Measurements from ENCODE around the gene CATSPER1.

The CATSPER1 gene

GRCh38 chr11:65979261-65979759, 47.0 kb downstream of the CATSPER1 start:
- no peaks in the 10 kb centered on the region for H3K4me1 ChIP-seq (ENCODE audit: insufficient read depth, low read length)
- H3K27me3 ChIP-seq (ENCODE audit: insufficient read depth, low read length, poor library complexity): no peaks in the 10 kb centered on the region
- H4K20me1 ChIP-seq (ENCODE audit: insufficient read depth, low read length): peaks cover 12% of the 10 kb centered on the region; the same call in 1 of the 2 replicates
- no peak overlapping the region for H2AFZ ChIP-seq (ENCODE audit: low read depth, low read length)
- H3K9me3 ChIP-seq (ENCODE audit: insufficient read depth, low read length, severe bottlenecking): no peaks in the 10 kb centered on the region
- ATAC-seq (ENCODE audit: insufficient read depth, low read depth): 0 out of 3 replicates have a peak, but pooled peaks have one; percentile 9
- no peak overlapping the region for H3K4me3 ChIP-seq (ENCODE audit: low read depth in 1 of 2, low read length in 2 of 2)
- DNase-seq: no peak
- peaks cover 44% of the 10 kb centered on the region for H3K36me3 ChIP-seq (ENCODE audit: insufficient read depth, low read length)
- no peaks in the 10 kb centered on the region for H3K79me2 ChIP-seq (ENCODE audit: insufficient read depth, low read length)
- H3K27ac ChIP-seq (ENCODE audit: low read length): no peak overlapping the region
- no peak overlapping the region for H3K9ac ChIP-seq (ENCODE audit: low read depth, low read length)
- H3K4me2 ChIP-seq (ENCODE audit: insufficient read depth, low read length): no peak overlapping the region
- no peak for TF ChIP-seq EZH2 (IDR thresholded peaks at IDR 0.05; ENCODE audit: borderline replicate concordance, low read depth, low read length, severe bottlenecking)
- TF ChIP-seq CTCF (IDR thresholded peaks at IDR 0.05; ENCODE audit: borderline replicate concordance, extremely low read depth, low read length, poor library complexity, severe bottlenecking): no peak

GRCh38 chr11:65978391-65979238, 47.7 kb downstream of the CATSPER1 start:
- ATAC-seq (ENCODE audit: insufficient read depth, low read depth) (no peak), DNase-seq (no peak)
- no peak overlapping the region for H2AFZ ChIP-seq (ENCODE audit: low read depth, low read length)
- H3K4me2 ChIP-seq (ENCODE audit: insufficient read depth, low read length): no peak overlapping the region
- H3K4me1 ChIP-seq (ENCODE audit: insufficient read depth, low read length): no peaks in the 10 kb centered on the region
- H3K9ac ChIP-seq (ENCODE audit: low read depth, low read length): no peak overlapping the region
- H3K79me2 ChIP-seq (ENCODE audit: insufficient read depth, low read length): no peaks in the 10 kb centered on the region
- H3K4me3 ChIP-seq (ENCODE audit: low read depth in 1 of 2, low read length in 2 of 2): no peak overlapping the region
- no peak for TF ChIP-seq CTCF (IDR thresholded peaks at IDR 0.05; ENCODE audit: borderline replicate concordance, extremely low read depth, low read length, poor library complexity, severe bottlenecking)
- TF ChIP-seq EZH2 (IDR thresholded peaks at IDR 0.05; ENCODE audit: borderline replicate concordance, low read depth, low read length, severe bottlenecking): no peak
- H3K9me3 ChIP-seq (ENCODE audit: insufficient read depth, low read length, severe bottlenecking): no peaks in the 10 kb centered on the region
- H3K27me3 ChIP-seq (ENCODE audit: insufficient read depth, low read length, poor library complexity): no peaks in the 10 kb centered on the region
- no peak overlapping the region for H3K27ac ChIP-seq (ENCODE audit: low read length)
- peaks cover 48% of the 10 kb centered on the region for H3K36me3 ChIP-seq (ENCODE audit: insufficient read depth, low read length)
- H4K20me1 ChIP-seq (ENCODE audit: insufficient read depth, low read length): peaks cover 12% of the 10 kb centered on the region; the same call in 1 of the 2 replicates

- H3K9ac ChIP-seq (ENCODE audit: low read depth, low read length): no peak overlapping the region
- no peaks in the 10 kb centered on the region for H3K9me3 ChIP-seq (ENCODE audit: insufficient read depth, low read length, severe bottlenecking)
- no peak overlapping the region for H2AFZ ChIP-seq (ENCODE audit: low read depth, low read length)
- DNase-seq (no peak), ATAC-seq (ENCODE audit: insufficient read depth, low read depth) (no peak)
- no peaks in the 10 kb centered on the region for H3K4me1 ChIP-seq (ENCODE audit: insufficient read depth, low read length)
- no peak overlapping the region for H3K4me2 ChIP-seq (ENCODE audit: insufficient read depth, low read length)
- no peaks in the 10 kb centered on the region for H3K27me3 ChIP-seq (ENCODE audit: insufficient read depth, low read length, poor library complexity)
- TF ChIP-seq CTCF (IDR thresholded peaks at IDR 0.05; ENCODE audit: borderline replicate concordance, extremely low read depth, low read length, poor library complexity, severe bottlenecking) (no peak), EZH2 (IDR thresholded peaks at IDR 0.05; ENCODE audit: borderline replicate concordance, low read depth, low read length, severe bottlenecking) (no peak)
- H3K27ac ChIP-seq (ENCODE audit: low read length): no peak overlapping the region
- peaks cover 12% of the 10 kb centered on the region; the same call in 1 of the 2 replicates for H4K20me1 ChIP-seq (ENCODE audit: insufficient read depth, low read length)
- no peaks in the 10 kb centered on the region for H3K79me2 ChIP-seq (ENCODE audit: insufficient read depth, low read length)
- peaks cover 55% of the 10 kb centered on the region for H3K36me3 ChIP-seq (ENCODE audit: insufficient read depth, low read length)
- no peak overlapping the region for H3K4me3 ChIP-seq (ENCODE audit: low read depth in 1 of 2, low read length in 2 of 2)
Observed at GRCh38 chr11:65977621-65978390, 48.5 kb downstream of the CATSPER1 start.

All from DND-41 (cell line).